Raji (cell line): Measurements from ENCODE around the gene RDH11.

ENCODE experiments used
- POLR2A ChIP-seq: IDR thresholded peaks from 2 replicates; pipeline ENCODE4 v1.6.1; 2011; ENCODE audit warnings: low read depth, low read length, control low read depth; ENCODE audit not compliant: insufficient read depth

RDH11 gene

GRCh38 chr14:67673451-67673850 is 22.1 kb downstream of the RDH11 start:
- TF ChIP-seq POLR2A: no peak

- no peak for TF ChIP-seq POLR2A
Observed at GRCh38 chr14:67668559-67668958, 27.0 kb downstream of the RDH11 start.

GRCh38 chr14:67666750-67667449 is 28.7 kb downstream of the RDH11 start:
- no peak for TF ChIP-seq POLR2A

- no peak for TF ChIP-seq POLR2A
Observed at GRCh38 chr14:67665868-67666267, 29.7 kb downstream of the RDH11 start.

- TF ChIP-seq POLR2A: no peak
Observed at GRCh38 chr14:67663633-67664032, 31.9 kb downstream of the RDH11 start.

- TF ChIP-seq POLR2A: no peak
Observed at GRCh38 chr14:67653651-67654280, 41.8 kb downstream of the RDH11 start.

GRCh38 chr14:67652189-67652588 is 43.4 kb downstream of the RDH11 start:
- no peak for TF ChIP-seq POLR2A

- no peak for TF ChIP-seq POLR2A
Observed at GRCh38 chr14:67650694-67651093, 44.9 kb downstream of the RDH11 start.

- no peak for TF ChIP-seq POLR2A
Observed at GRCh38 chr14:67650151-67650550, 45.4 kb downstream of the RDH11 start.

GRCh38 chr14:67646131-67646530 is 49.4 kb downstream of the RDH11 start:
- no peak for TF ChIP-seq POLR2A

GRCh38 chr14:67645414-67645813 is 50.1 kb downstream of the RDH11 start:
- TF ChIP-seq POLR2A: no peak

GRCh38 chr14:67644428-67644827 is 51.1 kb downstream of the RDH11 start:
- no peak for TF ChIP-seq POLR2A

- no peak for TF ChIP-seq POLR2A
Observed at GRCh38 chr14:67643713-67644112, 51.9 kb downstream of the RDH11 start.

- no peak for TF ChIP-seq POLR2A
Observed at GRCh38 chr14:67641902-67642749, 53.4 kb downstream of the RDH11 start.

- TF ChIP-seq POLR2A: no peak
Observed at GRCh38 chr14:67641480-67641879, 54.1 kb downstream of the RDH11 start.

GRCh38 chr14:67638642-67639041 is 56.9 kb downstream of the RDH11 start:
- no peak for TF ChIP-seq POLR2A
